ENCODE measurements around the gene OR2AE1. TPM values are rescaled to one million over a fixed set of nuclear protein-coding genes. Genes with fewer than 3 reads are reported as not detected.

The OR2AE1 gene
- total and polyA plus RNA-seq, 9 of the 15 experiments (the other 6 are each of a cell fraction or from before 2014, with no cell fraction given) = 0.27 TPM; not detected in 8

DNA sequence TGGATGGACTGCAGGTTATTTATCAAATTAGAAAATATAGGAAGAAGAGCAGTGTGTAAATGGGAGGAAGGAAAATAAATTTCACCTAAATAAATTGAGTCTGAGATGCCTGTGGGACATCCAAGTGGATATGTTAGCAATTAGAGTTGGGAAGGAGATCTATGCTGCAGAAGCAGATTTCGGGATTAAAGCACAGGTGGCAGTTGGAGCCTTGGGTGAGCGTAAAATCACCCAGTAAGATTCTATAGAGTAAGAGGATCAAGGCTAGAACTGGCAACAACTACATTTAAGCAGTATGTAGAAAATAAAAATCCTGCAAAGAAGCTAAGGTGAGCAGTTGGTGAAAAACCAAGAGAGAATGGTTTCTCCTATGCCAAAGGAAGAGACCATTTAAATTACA is 34.1 kb upstream of the OR2AE1 start:
- in situ Hi-C loops (cut with MboI) (no loop called here), intact Hi-C loops (cut with micrococcal nuclease) (loop anchor here (5.0 kb wide), 1 partner anchor 141 kb away; no protein-coding TSS in a partner anchor)
- Histone ChIP-seq H4K20me1 (replicated peaks; ENCODE audit: control insufficient read depth, insufficient read depth, low read length) (peaks cover 3% of the 10 kb centered on the region; the same call in 1 of the 2 replicates), H2AFZ (ENCODE audit: low read depth, low read length) (no peak overlapping the region), H3K4me1 (replicated peaks in 1 of 2; ENCODE audit: control insufficient read depth in 2 of 2, insufficient read depth in 2 of 2, low read length in 2 of 2) (no peaks in the 10 kb centered on the region), H3K27me3 (ENCODE audit: control insufficient read depth in 2 of 2, insufficient read depth in 2 of 2, low read length in 2 of 2) (no peaks in the 10 kb centered on the region), H3K4me2 (ENCODE audit: insufficient read depth, low read length) (no peak overlapping the region), H3K79me2 (ENCODE audit: control insufficient read depth, insufficient read depth, low read length) (peaks cover 36% of the 10 kb centered on the region), H3K9me3 (replicated peaks; ENCODE audit: control insufficient read depth, insufficient read depth, low read depth, low read length) (no peaks in the 10 kb centered on the region), H3K9me1 (ENCODE audit: control insufficient read depth, insufficient read depth, low read length) (no peaks in the 10 kb centered on the region), H3K36me3 (ENCODE audit: control insufficient read depth, insufficient read depth, low read length) (peaks cover 73% of the 10 kb centered on the region), H3K27ac (ENCODE audit: extremely low read depth, low read depth, low read length) (no peak overlapping the region), H3K4me3 (no peak overlapping the region), H3K9ac (ENCODE audit: insufficient read depth in 1 of 2, low read depth in 2 of 2, low read length in 2 of 2) (no peak overlapping the region)
- DNase-seq (ENCODE audit: extremely low read depth in 1 of 4, low spot score in 3 of 4) (no peak), FAIRE-seq (no peak), ATAC-seq (no peak)
- BruUV-seq (replicated peaks) = no TSS peak
- TF ChIP-seq BRD4 (IDR thresholded peaks at IDR 0.05) (no peak), SOX6 (IDR thresholded peaks at IDR 0.05) (no peak)
- TF ChIP-seq, protein P1, sequence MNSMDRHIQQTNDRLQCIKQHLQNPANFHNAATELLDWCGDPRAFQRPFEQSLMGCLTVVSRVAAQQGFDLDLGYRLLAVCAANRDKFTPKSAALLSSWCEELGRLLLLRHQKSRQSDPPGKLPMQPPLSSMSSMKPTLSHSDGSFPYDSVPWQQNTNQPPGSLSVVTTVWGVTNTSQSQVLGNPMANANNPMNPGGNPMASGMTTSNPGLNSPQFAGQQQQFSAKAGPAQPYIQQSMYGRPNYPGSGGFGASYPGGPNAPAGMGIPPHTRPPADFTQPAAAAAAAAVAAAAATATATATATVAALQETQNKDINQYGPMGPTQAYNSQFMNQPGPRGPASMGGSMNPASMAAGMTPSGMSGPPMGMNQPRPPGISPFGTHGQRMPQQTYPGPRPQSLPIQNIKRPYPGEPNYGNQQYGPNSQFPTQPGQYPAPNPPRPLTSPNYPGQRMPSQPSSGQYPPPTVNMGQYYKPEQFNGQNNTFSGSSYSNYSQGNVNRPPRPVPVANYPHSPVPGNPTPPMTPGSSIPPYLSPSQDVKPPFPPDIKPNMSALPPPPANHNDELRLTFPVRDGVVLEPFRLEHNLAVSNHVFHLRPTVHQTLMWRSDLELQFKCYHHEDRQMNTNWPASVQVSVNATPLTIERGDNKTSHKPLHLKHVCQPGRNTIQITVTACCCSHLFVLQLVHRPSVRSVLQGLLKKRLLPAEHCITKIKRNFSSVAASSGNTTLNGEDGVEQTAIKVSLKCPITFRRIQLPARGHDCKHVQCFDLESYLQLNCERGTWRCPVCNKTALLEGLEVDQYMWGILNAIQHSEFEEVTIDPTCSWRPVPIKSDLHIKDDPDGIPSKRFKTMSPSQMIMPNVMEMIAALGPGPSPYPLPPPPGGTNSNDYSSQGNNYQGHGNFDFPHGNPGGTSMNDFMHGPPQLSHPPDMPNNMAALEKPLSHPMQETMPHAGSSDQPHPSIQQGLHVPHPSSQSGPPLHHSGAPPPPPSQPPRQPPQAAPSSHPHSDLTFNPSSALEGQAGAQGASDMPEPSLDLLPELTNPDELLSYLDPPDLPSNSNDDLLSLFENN (IDR thresholded peaks at IDR 0.05; ENCODE audit: low read depth in 2 of 2, low read length in 2 of 2) = no peak
- 100% methylated on average over 2 of the region's 2 CpGs for WGBS (ENCODE audit: insufficient coverage, low coverage, missing lambda C conversion rate)
- ChIA-PET POLR2A (interaction anchor here (0.8 kb wide), 1 partner anchor 14 kb away, joined by 3 read pairs; no protein-coding TSS in a partner anchor), CTCF (ENCODE audit: low intra/inter-chr PET ratio) (interaction anchor here (3.6 kb wide), 1 partner anchor 79 kb away, joined by 24 read pairs; no protein-coding TSS in a partner anchor)

All from K562 (cell line).